Fibroblast of lung (primary cell): ENCODE results near the gene ARFRP1. TPM values are rescaled to one million over a fixed set of nuclear protein-coding genes. Genes with fewer than 3 reads are reported as not detected.
A peak's percentile ranks its signal among the peaks of the same experiment; 100 is the strongest.

Source experiments
- DNase-seq, 2 donors: peaks; one replicate each; pipeline versions ENCODE4 v3.0.0 to v3.0.0-alpha.2; 2010; ENCODE audit warnings: low read depth in 2 of 2
- H2AFZ ChIP-seq: 2 replicates; pipeline ENCODE4 v1.5.1; 2012; ENCODE audit warnings: low read length, control low read depth, inconsistent platforms
- H3K27ac ChIP-seq: 2 replicates; pipeline ENCODE4 v1.5.1; 2011; ENCODE audit warnings: low read length, control low read depth; ENCODE audit not compliant: insufficient read depth
- H3K27me3 ChIP-seq: 2 replicates; pipeline ENCODE4 v1.5.1; 2011; ENCODE audit warnings: mild to moderate bottlenecking, low read length; ENCODE audit not compliant: control insufficient read depth, insufficient read depth
- H3K36me3 ChIP-seq: 2 replicates; pipeline ENCODE4 v1.5.1; 2011; ENCODE audit warnings: low read length; ENCODE audit not compliant: control insufficient read depth, insufficient read depth
- H3K4me1 ChIP-seq: 2 replicates; pipeline ENCODE4 v1.5.1; 2011; ENCODE audit warnings: low read length; ENCODE audit not compliant: control insufficient read depth, insufficient read depth; ENCODE audit errors: extremely low read depth
- H3K4me2 ChIP-seq: 2 replicates; pipeline ENCODE4 v1.5.1; 2011; ENCODE audit warnings: low read length, control low read depth; ENCODE audit not compliant: insufficient read depth; ENCODE audit errors: extremely low read depth
- H3K4me3 ChIP-seq, 4 experiments: fragments of 200-600 bp in 1 of 4; sonication (generic) in 1 of 4; replicated peaks in 1 of 4; 2 replicates each; pipeline ENCODE4 v1.5.1; 2011 to 2016; ENCODE audit warnings: low read length in 4 of 4, low read depth in 3 of 4, mild to moderate bottlenecking in 3 of 4, control low read depth in 2 of 4, inconsistent platforms in 1 of 4, mixed read lengths in 1 of 4; ENCODE audit not compliant: insufficient read depth in 1 of 4; ENCODE audit errors: control extremely low read depth in 1 of 4
- H3K79me2 ChIP-seq: 2 replicates; pipeline ENCODE4 v1.5.1; 2012; ENCODE audit warnings: mild to moderate bottlenecking, low read length, inconsistent platforms; ENCODE audit not compliant: control insufficient read depth, insufficient read depth
- H3K9ac ChIP-seq: 2 replicates; pipeline ENCODE4 v1.5.1; 2011; ENCODE audit warnings: mild to moderate bottlenecking, low read length, control low read depth; ENCODE audit not compliant: insufficient read depth
- H3K9me3 ChIP-seq: 2 replicates; pipeline ENCODE4 v1.5.1; 2012; ENCODE audit warnings: low read depth, low read length; ENCODE audit not compliant: control insufficient read depth, insufficient read depth
- H4K20me1 ChIP-seq: 2 replicates; pipeline ENCODE4 v1.5.1; 2011; ENCODE audit warnings: low read length; ENCODE audit not compliant: control insufficient read depth, insufficient read depth; ENCODE audit errors: extremely low read depth
- CTCF ChIP-seq, 2 donors: IDR thresholded peaks in 1 of 2; conservative IDR thresholded peaks in 1 of 2; 1 replicate in 1 of 2; 2 replicates in 1 of 2; pipeline ENCODE4 v1.5.1; 2011 to 2012; ENCODE audit warnings: low read length in 2 of 2, control low read depth in 1 of 2, inconsistent platforms in 1 of 2, low read depth in 1 of 2, mild to moderate bottlenecking in 1 of 2
- EZH2 ChIP-seq: IDR thresholded peaks from 2 replicates; pipeline ENCODE4 v1.5.1; 2012; ENCODE audit warnings: low read length, control low read depth, mild to moderate bottlenecking; ENCODE audit errors: missing control alignments
- polyA plus RNA-seq, 2 donors: library from polyadenylated mRNA; depleted of rRNA in 1 of 2; stranded (reverse) in 1 of 2; unstranded in 1 of 2; fragments of >200 nt; gene quantifications; 2 replicates each; pipeline ENCODE4 v1.2.1, GENCODE V29; 2011 to 2012; ENCODE audit warnings: missing spikeins in 1 of 2
- total RNA-seq: library from RNA; depleted of rRNA; stranded (reverse); fragments of >200 nt; gene quantifications from 2 replicates; pipeline ENCODE4 v1.2.1, GENCODE V29; 2014

Gene ARFRP1
- total and polyA plus RNA-seq, 2 donors (not counting 1 experiment from before 2014, with no cell fraction given), result 34.6 to 35.0 TPM

GRCh38 chr20:63658749-63659187 is 49.0 kb downstream of the ARFRP1 start:
- Histone ChIP-seq H3K4me2 (peak overlapping the region; percentile 86), H4K20me1 (no peaks in the 10 kb centered on the region), H3K9me3 (no peaks in the 10 kb centered on the region), H3K27me3 (no peaks in the 10 kb centered on the region), H3K79me2 (peaks cover 28% of the 10 kb centered on the region), H3K27ac (peak overlapping the region; percentile 83), H3K36me3 (peaks cover 15% of the 10 kb centered on the region), H3K9ac (peak overlapping the region; percentile 71), H3K4me3 (peak overlapping the region; percentile 72 to 75 (median 74)), H2AFZ (peak overlapping the region; percentile 82), H3K4me1 (peaks cover 7% of the 10 kb centered on the region)
- TF ChIP-seq EZH2 (no peak), CTCF (conservative IDR thresholded peaks at IDR 0.05 in 1 of 2, IDR thresholded peaks at IDR 0.05 in 1 of 2; ENCODE audit: low read depth in 1 of 2, low read length in 2 of 2) (no peak)
- peak; percentile 51 to 61 for DNase-seq

GRCh38 chr20:63657937-63658748 is 49.6 kb downstream of the ARFRP1 start, which contains the start of gene RTEL1:
Gene RTEL1, plus strand, starts transcription at chr20:63658312. Its CDS starts 1,091 bp downstream, at chr20:63659403.
- Histone ChIP-seq H2AFZ (peak within 1 kb of the TSS; percentile 87), H3K27me3 (no peaks in the 10 kb centered on the region), H3K4me2 (peak within 1 kb of the TSS; percentile 86), H3K4me1 (peaks cover 7% of the 10 kb centered on the region), H3K79me2 (peaks cover 28% of the 10 kb centered on the region), H3K4me3 (peak within 1 kb of the TSS; percentile 72 to 75 (median 74)), H3K9ac (peak within 1 kb of the TSS; percentile 71), H3K36me3 (peaks cover 11% of the 10 kb centered on the region), H3K27ac (peak within 1 kb of the TSS; percentile 83), H3K9me3 (no peaks in the 10 kb centered on the region), H4K20me1 (no peaks in the 10 kb centered on the region)
- TF ChIP-seq CTCF (conservative IDR thresholded peaks at IDR 0.05 in 1 of 2, IDR thresholded peaks at IDR 0.05 in 1 of 2; ENCODE audit: low read depth in 1 of 2, low read length in 2 of 2), result no peak
- no peak for TF ChIP-seq EZH2
- DNase-seq, result peak; percentile 92 to 94

- H3K79me2 ChIP-seq, result peaks cover 27% of the 10 kb centered on the region
- H3K4me3 ChIP-seq, result peak overlapping the region; percentile 72 to 75 (median 74)
- no peaks in the 10 kb centered on the region for H4K20me1 ChIP-seq
- no peaks in the 10 kb centered on the region for H3K27me3 ChIP-seq
- DNase-seq, result peak in 1 of 2 donors; percentile 36
- H3K4me2 ChIP-seq, result peak overlapping the region; percentile 56
- H3K9me3 ChIP-seq, result no peaks in the 10 kb centered on the region
- H3K9ac ChIP-seq, result peak overlapping the region; percentile 71
- peak overlapping the region; percentile 87 for H2AFZ ChIP-seq
- peaks cover 10% of the 10 kb centered on the region for H3K36me3 ChIP-seq
- peaks cover 7% of the 10 kb centered on the region for H3K4me1 ChIP-seq
- peak overlapping the region; percentile 83 for H3K27ac ChIP-seq
- no peak for TF ChIP-seq EZH2
- no peak for TF ChIP-seq CTCF (conservative IDR thresholded peaks at IDR 0.05 in 1 of 2, IDR thresholded peaks at IDR 0.05 in 1 of 2; ENCODE audit: low read depth in 1 of 2, low read length in 2 of 2)
Observed at GRCh38 chr20:63657260-63657936, 50.4 kb downstream of the ARFRP1 start.
